GM12878 (cell line): ENCODE measurements around the gene MANBA. TPM values are rescaled to one million over a fixed set of nuclear protein-coding genes. Genes with fewer than 3 reads are reported as not detected.
A peak's percentile ranks its signal among the peaks of the same experiment; 100 is the strongest.

Experiments
- ATAC-seq: fragments of 200-7000 bp; cut with Tn5 transposase; 3 replicates; pipeline ENCODE4 v1.9.1; 2020; ENCODE audit warnings: mild to moderate bottlenecking, moderate library complexity
- BruUV-seq: library from RNA; stranded (reverse); fragments of 400-500 nt; replicated peaks from 2 replicates; lab custom pipeline; 2021; lab: Mats Ljungman, UMichigan
- CTCF ChIA-PET: fragments of 300-600 bp; sonication (Branson Sonifier 250); formaldehyde crosslinking; extraction: SDS; loops from one replicate; lab custom pipeline; 2021; ENCODE audit warnings: inconsistent platforms; lab: Yijun Ruan, JAX
- POLR2A ChIA-PET: fragments of 350-600 bp; formaldehyde crosslinking; extraction: SDS; loops from one replicate; lab custom pipeline; 2021; ENCODE audit warnings: inconsistent platforms; lab: Charles Lee
- RAD21 ChIA-PET: fragments of 300-600 bp; sonication (Branson Sonifier 250); formaldehyde crosslinking; loops from one replicate; lab custom pipeline; 2023; ENCODE audit warnings: antibody characterized with exemption; ENCODE audit not compliant: unreplicated experiment; lab: Charles Lee
- SMC1A ChIA-PET: fragments of 300-600 bp; sonication (Branson Sonifier 250); formaldehyde crosslinking; loops from one replicate; lab custom pipeline; 2023; ENCODE audit not compliant: unreplicated experiment, uncharacterized antibody; lab: Charles Lee
- DNase-seq: peaks from one replicate; pipeline ENCODE4 v3.0.0-alpha.2; 2011; ENCODE audit warnings: low read depth, low spot score
- FAIRE-seq: peaks from 3 replicates; lab custom pipeline; 2011; peaks lifted over from hg19 to GRCh38; lab: Jason Lieb, UNC
- H2AFZ ChIP-seq: 2 replicates; pipeline ENCODE4 v1.6.0; 2011; ENCODE audit warnings: low read depth, low read length, control low read depth; ENCODE audit not compliant: control insufficient read depth
- H3K27ac ChIP-seq: 2 replicates; pipeline ENCODE4 v1.5.1; 2011; ENCODE audit warnings: control low read depth; ENCODE audit not compliant: control insufficient read depth, insufficient read depth
- H3K27me3 ChIP-seq, 2 experiments: replicated peaks in 1 of 2; 2 replicates each; pipeline versions ENCODE4 v1.6.0 to v1.6.1; 2011; ENCODE audit warnings: low read length in 1 of 2; ENCODE audit not compliant: control insufficient read depth in 2 of 2, insufficient read depth in 2 of 2
- H3K36me3 ChIP-seq, 2 experiments: 2 replicates each; pipeline ENCODE4 v1.5.1; 2011; ENCODE audit warnings: low read length in 1 of 2; ENCODE audit not compliant: control insufficient read depth in 2 of 2, insufficient read depth in 2 of 2
- H3K4me1 ChIP-seq: 2 replicates; pipeline ENCODE4 v1.6.1; 2011; ENCODE audit warnings: mild to moderate bottlenecking, low read length, moderate library complexity, mixed read lengths; ENCODE audit not compliant: control insufficient read depth, insufficient read depth
- H3K4me2 ChIP-seq: 2 replicates; pipeline ENCODE4 v1.6.0; 2011; ENCODE audit warnings: control low read depth; ENCODE audit not compliant: control insufficient read depth, insufficient read depth
- H3K4me3 ChIP-seq: fragments of 200-600 bp; sonication (generic); 2 replicates; pipeline ENCODE4 v1.5.1; 2016
- H3K79me2 ChIP-seq: 2 replicates; pipeline ENCODE4 v1.6.0; 2011; ENCODE audit warnings: low read length; ENCODE audit not compliant: control insufficient read depth, insufficient read depth
- H3K9ac ChIP-seq: 2 replicates; pipeline ENCODE4 v1.8.0; 2011; ENCODE audit warnings: low read length, control low read depth, mixed read lengths; ENCODE audit not compliant: control insufficient read depth, insufficient read depth
- H3K9me3 ChIP-seq: replicated peaks from 3 replicates; pipeline ENCODE4 v1.5.1; 2011; ENCODE audit warnings: mild to moderate bottlenecking, low read length; ENCODE audit not compliant: control insufficient read depth, insufficient read depth
- H4K20me1 ChIP-seq: 2 replicates; pipeline ENCODE4 v1.6.0; 2011; ENCODE audit not compliant: control insufficient read depth, insufficient read depth
- ATF2 ChIP-seq: IDR thresholded peaks from 2 replicates; pipeline ENCODE4 v1.6.1; 2012; ENCODE audit warnings: low read length, inconsistent platforms
- FOXM1 ChIP-seq: IDR thresholded peaks from 2 replicates; pipeline ENCODE4 v1.6.1; 2012; ENCODE audit warnings: low read depth, mild to moderate bottlenecking, inconsistent platforms, low read length, moderate library complexity
- HSF1 ChIP-seq: fragments of 150-350 bp; IDR thresholded peaks from 2 replicates; pipeline ENCODE4 v1.6.1; 2014; ENCODE audit warnings: mild to moderate bottlenecking, low read depth, low read length
- IRF4 ChIP-seq: IDR thresholded peaks from 2 replicates; pipeline ENCODE4 v1.6.1; 2011; ENCODE audit warnings: low read depth, low read length
- JUNB ChIP-seq: IDR thresholded peaks from 2 replicates; pipeline ENCODE4 v1.6.1; 2016; ENCODE audit warnings: antibody characterized with exemption, mild to moderate bottlenecking
- MTA3 ChIP-seq: IDR thresholded peaks from 2 replicates; pipeline ENCODE4 v1.6.1; 2012; ENCODE audit warnings: low read length, inconsistent platforms, borderline replicate concordance
- RUNX3 ChIP-seq: IDR thresholded peaks from 2 replicates; pipeline ENCODE4 v1.6.1; 2012; ENCODE audit warnings: low read length, inconsistent platforms
- TARDBP ChIP-seq: IDR thresholded peaks from 2 replicates; pipeline ENCODE4 v1.6.1; 2016; ENCODE audit warnings: borderline replicate concordance
- WRNIP1 ChIP-seq: IDR thresholded peaks from 2 replicates; pipeline ENCODE4 v1.6.1; 2011; ENCODE audit warnings: low read depth, low read length, improper control_type of control experiment, borderline replicate concordance
- ZBED1 ChIP-seq: IDR thresholded peaks from 2 replicates; pipeline ENCODE4 v1.6.1; 2016; ENCODE audit warnings: borderline replicate concordance
- ZZZ3 ChIP-seq: IDR thresholded peaks from 2 replicates; pipeline ENCODE4 v1.6.1; 2011; ENCODE audit warnings: low read depth; ENCODE audit not compliant: control insufficient read depth, insufficient read length
- WGBS: methylation state at CpG from one replicate; pipeline ENCODE4 v1.1.6; 2016; ENCODE audit warnings: low lambda C conversion rate; ENCODE audit not compliant: insufficient replicate concordance, insufficient coverage; ENCODE audit errors: missing lambda C conversion rate; 5-methylcytosine and 5-hydroxymethylcytosine counted together
- in situ Hi-C: fragments of 300-500 bp; cut with MboI; formaldehyde crosslinking; loops from 9 replicates; pipeline ENCODE4 v1.14.3; 2018; ENCODE audit warnings: mixed read lengths
- intact Hi-C: fragments of 100-400 bp; cut with micrococcal nuclease; formaldehyde crosslinking; loops from one replicate; pipeline ENCODE4 v1.14.2; 2022; ENCODE audit not compliant: unreplicated experiment
- polyA plus RNA-seq, 11 experiments: library from polyadenylated mRNA; depleted of rRNA in 4 of 11; unstranded in 6 of 11; stranded (reverse) in 5 of 11; fragments of >200 nt; fragmentation: Nextera tagmentation in 4 of 11; fragmentation: Illumina TruSeq in 1 of 11; extraction: Ambion mirVana in 4 of 11; extraction: Trizol in 1 of 11; gene quantifications; 1 replicate in 1 of 11; 2 replicates in 10 of 11; pipeline versions ENCODE4 v1.2.1 to v1.2.3, GENCODE V29; 2011 to 2016; ENCODE audit warnings: inconsistent platforms in 2 of 11, missing spikeins in 2 of 11, low read depth in 1 of 11
- total RNA-seq, 4 experiments: library from RNA; depleted of rRNA in 3 of 4; stranded (reverse); fragments of >200 nt in 3 of 4; fragmentation: Illumina TruSeq in 1 of 4; extraction: Trizol in 1 of 4; gene quantifications; 2 replicates each; pipeline versions ENCODE4 v1.2.1 to v1.2.3, GENCODE V29; 2013 to 2021
- TF ChIP-seq, protein P1 (sequence below): IDR thresholded peaks from 2 replicates; pipeline ENCODE4 v1.6.1; 2012; ENCODE audit warnings: low read depth, low read length, improper control_type of control experiment

Gene MANBA
- total and polyA plus RNA-seq, 10 of the 15 experiments (the other 5 are each of a cell fraction or from before 2014, with no cell fraction given), result 3.8 to 19.0 (median 12.5) TPM

DNA sequence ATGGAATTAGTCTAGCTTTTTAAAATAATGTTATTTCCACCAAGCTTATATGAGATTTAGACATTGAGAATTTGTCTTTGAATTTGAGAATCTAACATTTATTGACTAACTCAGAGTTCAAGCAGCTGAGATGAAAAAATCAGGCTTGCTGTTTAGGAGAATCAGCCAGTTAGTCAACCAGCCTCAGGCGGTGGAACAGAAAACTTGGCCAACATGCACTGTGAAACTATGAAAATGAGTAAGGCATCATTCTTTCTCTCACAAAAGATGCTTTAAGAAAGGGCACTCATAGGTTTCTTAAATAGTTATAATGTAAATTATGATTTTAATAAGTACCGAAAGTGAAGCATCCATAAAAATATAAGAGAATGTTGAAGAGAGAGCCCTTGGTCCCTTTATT, 175.4 kb downstream of the MANBA start:
- POLR2A ChIA-PET, result interaction anchor here (0.7 to 2.4 kb wide), 5 partner anchors 11 to 49 kb away, joined by 3 to 10 read pairs (median 4); no protein-coding TSS in a partner anchor

More for the DNA sequence above, 175.4 kb downstream of the MANBA start:
- Histone ChIP-seq H3K4me2 (no peak overlapping the region), H3K4me1 (peaks cover 26% of the 10 kb centered on the region), H3K9me3 (no peaks in the 10 kb centered on the region; the same call in 2 of the 3 replicates), H3K9ac (no peak overlapping the region), H3K79me2 (no peaks in the 10 kb centered on the region; the same call in 1 of the 2 replicates), H3K4me3 (no peak overlapping the region), H2AFZ (no peak overlapping the region), H3K27ac (peak overlapping the region; percentile 77; the same call in 1 of the 2 replicates)
- 5% methylated on average over 2 of the region's 2 CpGs for WGBS
- DNase-seq, result no peak
- FAIRE-seq, result no peak
- no TSS peak for BruUV-seq
- in situ Hi-C loops, result no loop called here
- SMC1A ChIA-PET, result interaction anchor here (0.7 to 3.2 kb wide), 17 partner anchors 8 to 116 kb away, joined by 3 to 23 read pairs (median 4); partner anchors contain the start of gene NFKB1
- ATAC-seq, result peak; percentile 60
- RAD21 ChIA-PET, result interaction anchor here (1.0 to 4.8 kb wide), 4 partner anchors 39 to 155 kb away, joined by 3 to 20 read pairs (median 12); partner anchors contain the start of gene NFKB1
- CTCF ChIA-PET, result interaction anchor here (0.7 to 1.7 kb wide), 8 partner anchors 11 to 506 kb away, joined by 3 to 5 read pairs (median 4); no protein-coding TSS in a partner anchor
- TF ChIP-seq JUNB (peak; percentile 80), MTA3 (0 out of 2 replicates have a peak, but pooled peaks have one; percentile 4), WRNIP1 (no peak), HSF1 (no peak), ATF2 (peak; percentile 41), FOXM1 (peak; percentile 36), ZBED1 (no peak), IRF4 (peak; percentile 62), TARDBP (no peak), RUNX3 (peak; percentile 34; the same call in 1 of the 2 replicates), ZZZ3 (no peak)
- TF ChIP-seq, protein P1, sequence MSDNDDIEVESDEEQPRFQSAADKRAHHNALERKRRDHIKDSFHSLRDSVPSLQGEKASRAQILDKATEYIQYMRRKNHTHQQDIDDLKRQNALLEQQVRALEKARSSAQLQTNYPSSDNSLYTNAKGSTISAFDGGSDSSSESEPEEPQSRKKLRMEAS, result no peak
- TF ChIP-seq, all 136 proteins: peak for 6
- no peaks in the 10 kb centered on the region for H4K20me1 ChIP-seq
- H3K36me3 ChIP-seq, result peaks cover 4 to 39% of the 10 kb centered on the region in 2 experiments
- intact Hi-C loops, result loop anchor here (5.0 kb wide), 1 partner anchor 83 kb away; the partner anchor contains the start of gene NFKB1
- H3K27me3 ChIP-seq, result no peaks in the 10 kb centered on the region
